ENCODE results near the gene TRERF1.

GRCh38 chr6:42249279-42249678 lies 202.4 kb downstream of the TRERF1 start:
- no peak for TF ChIP-seq EZH2phosphoT487 (IDR thresholded peaks at IDR 0.05; ENCODE audit: unreplicated experiment)
- TF ChIP-seq EZH2 (IDR thresholded peaks at IDR 0.05; ENCODE audit: low read depth, unreplicated experiment): no peak
- TF ChIP-seq CTCF (conservative IDR thresholded peaks at IDR 0.05; ENCODE audit: low read depth in 2 of 2): no peak
- no peak for TF ChIP-seq POLR2AphosphoS5 (IDR thresholded peaks at IDR 0.05; ENCODE audit: low read depth)
- no peak for TF ChIP-seq STAT1 (IDR thresholded peaks at IDR 0.05; ENCODE audit: unreplicated experiment)

All from GM23338 (cell line).